ENCODE results near the gene HSFX3. TPM values are rescaled to one million over a fixed set of nuclear protein-coding genes. Genes with fewer than 3 reads are reported as not detected.

HSFX3 gene
- total and polyA plus RNA-seq, 2 of the 8 experiments (the other 6 are each of a cell fraction or from before 2014, with no cell fraction given) = not detected

GRCh38 chrX:149540131-149540620, 9.5 kb downstream of the HSFX3 start (continued):
- no peak for TF ChIP-seq RAD21 (IDR thresholded peaks at IDR 0.05 in 1 of 2, conservative IDR thresholded peaks at IDR 0.05 in 1 of 2; ENCODE audit: low read depth in 2 of 2, low read length in 2 of 2)
- no peak for TF ChIP-seq POLR2A (IDR thresholded peaks at IDR 0.05; ENCODE audit: control extremely low read depth in 1 of 2, low read depth in 2 of 2, low read length in 2 of 2)
- no peak for TF ChIP-seq CBX8 (IDR thresholded peaks at IDR 0.05; ENCODE audit: borderline replicate concordance, low read depth, low read length)
- TF ChIP-seq EGR1 (IDR thresholded peaks at IDR 0.05; ENCODE audit: borderline replicate concordance, low read depth, low read length) = no peak
- no peak for TF ChIP-seq TAF1 (IDR thresholded peaks at IDR 0.05; ENCODE audit: low read depth, low read length)
- TF ChIP-seq ZNF274 (IDR thresholded peaks at IDR 0.05; ENCODE audit: borderline replicate concordance, extremely low read depth, low read length) = no peak
- TF ChIP-seq SIX5 (IDR thresholded peaks at IDR 0.05; ENCODE audit: low read depth, low read length) = no peak
- TF ChIP-seq TBP (IDR thresholded peaks at IDR 0.05; ENCODE audit: low read depth, low read length) = no peak
